HG03280 (cell line): Measurements from ENCODE around the gene BABAM2.

Experiments
- ATAC-seq: cut with Tn5 transposase; IDR thresholded peaks from one replicate; pipeline ENCODE4 v1.9.1; 2021; ENCODE audit warnings: mild to moderate bottlenecking, moderate library complexity; ENCODE audit not compliant: unreplicated experiment

BABAM2 gene

GRCh38 chr2:28178946-28179345, 288.4 kb downstream of the BABAM2 start:
- no peak for ATAC-seq

- ATAC-seq = no peak
Observed at GRCh38 chr2:28181801-28182200, 291.3 kb downstream of the BABAM2 start.

GRCh38 chr2:28182348-28182747, 291.8 kb downstream of the BABAM2 start:
- no peak for ATAC-seq

GRCh38 chr2:28185153-28185552, 294.6 kb downstream of the BABAM2 start:
- no peak for ATAC-seq

GRCh38 chr2:28185891-28186290, 295.4 kb downstream of the BABAM2 start:
- ATAC-seq = no peak

- no peak for ATAC-seq
Observed at GRCh38 chr2:28187186-28187585, 296.7 kb downstream of the BABAM2 start.

- no peak for ATAC-seq
Observed at GRCh38 chr2:28188436-28188835, 297.9 kb downstream of the BABAM2 start.

GRCh38 chr2:28193630-28194403, 303.3 kb downstream of the BABAM2 start:
- ATAC-seq = no peak

GRCh38 chr2:28199995-28200679, 309.6 kb downstream of the BABAM2 start:
- ATAC-seq = no peak

GRCh38 chr2:28201671-28202180, 311.2 kb downstream of the BABAM2 start:
- no peak for ATAC-seq

- ATAC-seq = no peak
Observed at GRCh38 chr2:28202719-28203118, 312.2 kb downstream of the BABAM2 start.

GRCh38 chr2:28206762-28207161, 316.2 kb downstream of the BABAM2 start:
- no peak for ATAC-seq

- ATAC-seq = no peak
Observed at GRCh38 chr2:28209261-28209691, 318.7 kb downstream of the BABAM2 start.

- ATAC-seq = no peak
Observed at GRCh38 chr2:28209864-28210263, 319.3 kb downstream of the BABAM2 start.

- ATAC-seq = no peak
Observed at GRCh38 chr2:28210535-28210934, 320.0 kb downstream of the BABAM2 start.

GRCh38 chr2:28216331-28216730, 325.8 kb downstream of the BABAM2 start:
- ATAC-seq = no peak

- ATAC-seq = no peak
Observed at GRCh38 chr2:28217042-28217740, 326.7 kb downstream of the BABAM2 start.

GRCh38 chr2:28219138-28219537, 328.6 kb downstream of the BABAM2 start:
- ATAC-seq = no peak

GRCh38 chr2:28219758-28220368, 329.3 kb downstream of the BABAM2 start:
- no peak for ATAC-seq

GRCh38 chr2:28224648-28225472, 334.3 kb downstream of the BABAM2 start:
- no peak for ATAC-seq
